ENCODE measurements around the gene KIF26B.
"Not testable (repeated sequence)": the region's sequence is repeated elsewhere in the genome, so short reads cannot be mapped to it uniquely, and the experiment has no call there.

KIF26B gene

DNA sequence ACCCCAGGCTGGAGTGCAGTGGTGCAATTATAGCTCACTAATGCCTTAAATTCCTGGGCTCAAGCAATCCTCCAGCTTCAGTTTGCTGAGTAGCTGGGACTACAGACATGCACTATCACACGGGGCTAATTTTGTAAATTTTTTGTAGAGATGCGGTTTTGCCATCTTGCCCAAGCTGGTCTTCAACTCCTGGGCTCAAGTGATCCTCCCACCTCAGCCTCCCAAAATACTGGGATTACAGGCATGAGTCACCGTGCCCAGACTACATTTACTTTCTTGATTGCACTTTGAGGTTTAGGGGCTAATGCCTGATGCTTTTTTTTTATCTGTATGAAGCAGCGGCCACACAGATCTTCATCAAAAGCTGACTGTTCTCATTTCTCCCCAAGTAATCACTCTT is 124.6 kb downstream of the KIF26B start:
- DNase-seq (ENCODE audit: low read depth) = no peak

DNA sequence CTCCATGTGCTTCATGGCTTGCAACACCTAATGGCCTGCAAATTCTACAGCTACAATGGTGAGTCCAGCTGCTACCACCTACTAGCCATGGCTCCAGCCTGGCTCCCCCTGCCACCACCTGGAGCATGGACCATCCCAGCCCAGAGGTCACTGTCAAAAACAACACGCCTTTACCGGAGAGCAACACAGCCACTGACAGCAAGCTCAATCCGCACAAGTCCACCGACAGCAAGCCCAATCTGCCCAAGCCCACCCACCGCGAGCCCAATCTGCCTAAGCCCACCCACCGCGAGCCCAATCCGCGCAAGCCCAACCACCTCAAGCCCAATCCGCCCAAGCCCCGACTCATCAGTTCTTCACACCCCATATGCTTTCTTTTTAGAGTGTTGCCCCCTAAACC is 128.2 kb downstream of the KIF26B start:
- no peak for DNase-seq (ENCODE audit: low read depth)

DNA sequence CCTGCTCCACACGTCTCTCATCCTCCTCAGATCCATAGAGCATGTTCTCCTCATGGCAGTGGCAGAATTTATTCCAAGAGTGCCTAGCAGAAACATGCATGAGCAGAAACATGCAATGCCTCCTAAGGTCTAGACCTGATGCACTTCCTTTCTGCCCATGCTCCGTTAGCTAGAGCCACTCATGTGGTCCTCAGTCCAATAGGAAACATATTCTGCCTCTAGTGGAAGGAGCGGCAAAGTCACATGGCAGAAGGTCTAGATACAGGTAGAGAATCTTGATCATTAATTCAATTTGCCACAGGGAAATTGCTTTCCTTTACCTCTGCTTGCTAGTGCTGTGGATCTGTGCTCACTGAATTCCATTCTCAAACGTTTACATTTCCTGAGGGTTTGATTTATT is 130.4 kb downstream of the KIF26B start:
- no peak for DNase-seq (ENCODE audit: low read depth)

DNA sequence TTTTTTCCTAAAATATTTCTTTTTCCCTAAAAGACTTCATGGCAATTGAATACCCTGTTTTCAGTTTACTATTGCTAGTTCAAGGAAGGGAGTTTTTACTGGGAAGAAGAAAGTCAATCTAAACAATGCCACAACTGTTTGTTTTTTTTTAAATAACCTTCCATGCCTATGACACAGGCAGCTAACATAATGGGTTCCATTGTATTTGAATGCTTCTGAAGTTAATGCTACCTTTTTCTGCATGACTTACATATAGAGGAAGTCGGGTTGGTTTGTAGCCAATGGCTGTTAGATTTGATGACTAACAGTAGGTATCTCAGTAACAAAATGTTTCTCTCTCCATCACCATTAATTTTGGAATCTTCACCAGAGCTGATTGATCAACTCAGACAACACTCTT is 134.0 kb downstream of the KIF26B start:
- no peak for DNase-seq (ENCODE audit: low read depth)

DNA sequence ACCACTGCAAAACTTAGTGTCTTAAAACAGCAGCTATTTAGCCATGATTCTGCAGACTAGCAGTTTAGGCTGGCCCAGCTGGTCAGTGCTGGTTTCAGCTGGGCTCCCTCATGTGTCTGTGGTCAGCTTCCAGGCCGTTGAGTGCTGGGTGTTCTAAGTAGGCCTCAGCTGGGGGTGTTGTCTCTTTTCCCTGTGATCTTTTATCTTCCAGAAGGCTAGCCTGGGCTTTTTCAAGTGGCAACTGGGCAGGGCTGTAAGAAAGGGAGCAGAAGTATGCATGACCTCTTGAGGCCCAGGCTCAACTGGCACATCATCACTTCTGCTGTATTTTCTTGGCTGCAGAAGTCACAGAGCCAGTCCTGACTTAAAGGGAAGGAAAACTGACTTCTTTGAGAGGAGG is 136.1 kb downstream of the KIF26B start:
- no peak for DNase-seq (ENCODE audit: low read depth)

DNA sequence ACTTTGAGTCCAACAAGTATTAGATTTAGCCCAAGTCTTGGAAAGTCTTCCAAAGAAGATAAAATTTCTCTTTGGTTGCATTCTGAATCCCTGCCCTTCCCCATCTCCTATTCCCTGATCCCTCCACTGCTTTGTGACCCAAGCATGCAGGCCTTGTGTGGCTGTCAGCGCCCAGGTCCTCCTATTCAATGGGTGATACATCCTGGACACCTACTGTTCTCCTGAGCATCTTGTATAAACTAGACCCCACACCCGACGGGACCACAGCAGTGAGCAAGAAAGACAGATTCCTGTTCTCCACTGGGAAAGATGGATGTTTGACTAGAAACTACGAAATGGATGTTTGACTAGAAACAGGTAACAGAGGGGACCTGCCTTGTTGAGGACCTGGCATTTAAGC is 136.6 kb downstream of the KIF26B start:
- DNase-seq (ENCODE audit: low read depth) = no peak

DNA sequence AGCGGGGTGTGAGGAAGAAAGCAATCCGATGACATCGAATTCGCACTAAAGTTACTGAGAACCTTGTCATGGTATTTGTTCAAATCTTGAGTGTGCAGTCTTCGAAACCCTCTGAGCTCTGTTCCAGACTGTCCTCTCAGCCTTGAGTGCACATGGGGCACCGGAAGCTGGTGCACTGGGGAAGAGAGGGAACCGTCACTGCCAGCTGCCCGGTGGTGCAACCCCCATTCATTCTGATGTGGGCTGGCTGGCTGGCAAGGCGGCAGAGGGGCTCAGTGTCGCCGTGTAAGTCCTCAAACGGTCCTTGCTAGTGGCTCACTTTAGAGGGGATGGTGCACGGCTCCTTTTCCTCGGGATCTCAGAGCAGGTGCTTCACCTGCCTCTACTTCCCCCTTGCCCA is 137.4 kb downstream of the KIF26B start:
- DNase-seq (ENCODE audit: low read depth) = no peak

DNA sequence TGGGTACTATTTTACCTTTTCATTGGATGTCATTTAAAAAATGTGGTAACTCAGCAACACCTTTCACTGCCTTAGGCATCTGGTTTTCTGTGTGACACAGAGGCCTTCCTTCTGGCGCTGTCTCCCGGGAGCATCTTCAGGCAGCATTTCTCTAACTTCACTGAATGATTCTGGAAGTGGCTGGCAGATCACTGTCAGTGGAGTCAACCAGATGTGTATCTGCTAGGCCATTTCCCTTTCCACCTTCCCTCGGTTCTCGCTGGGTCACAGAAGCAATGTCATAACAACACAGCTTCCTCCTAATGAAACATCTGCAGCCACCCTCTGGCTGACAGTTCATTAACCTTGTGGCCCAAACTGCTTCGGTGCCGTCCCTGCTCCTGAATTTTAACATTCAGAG is 137.8 kb downstream of the KIF26B start:
- no peak for DNase-seq (ENCODE audit: low read depth)

DNA sequence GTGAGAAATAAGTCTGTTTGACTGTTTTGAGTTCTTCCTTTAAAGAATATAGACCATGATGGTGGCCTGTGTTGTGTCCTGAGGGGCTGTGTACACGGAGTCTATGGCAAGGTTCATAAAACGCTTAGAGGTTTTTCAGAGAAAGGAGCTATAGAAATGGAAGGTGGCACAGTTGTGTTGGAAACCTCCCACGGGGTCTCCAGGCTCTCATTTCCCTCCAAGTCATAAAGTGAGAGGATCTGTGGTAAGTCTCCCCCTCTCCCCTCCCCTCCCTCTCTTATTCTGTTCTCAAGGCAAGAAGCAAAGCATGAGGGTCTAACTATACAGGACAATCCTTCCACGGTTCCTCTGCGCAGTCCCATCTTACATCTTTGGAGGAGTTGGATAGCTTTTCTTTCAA is 139.2 kb downstream of the KIF26B start:
- no peak for DNase-seq (ENCODE audit: low read depth)

DNA sequence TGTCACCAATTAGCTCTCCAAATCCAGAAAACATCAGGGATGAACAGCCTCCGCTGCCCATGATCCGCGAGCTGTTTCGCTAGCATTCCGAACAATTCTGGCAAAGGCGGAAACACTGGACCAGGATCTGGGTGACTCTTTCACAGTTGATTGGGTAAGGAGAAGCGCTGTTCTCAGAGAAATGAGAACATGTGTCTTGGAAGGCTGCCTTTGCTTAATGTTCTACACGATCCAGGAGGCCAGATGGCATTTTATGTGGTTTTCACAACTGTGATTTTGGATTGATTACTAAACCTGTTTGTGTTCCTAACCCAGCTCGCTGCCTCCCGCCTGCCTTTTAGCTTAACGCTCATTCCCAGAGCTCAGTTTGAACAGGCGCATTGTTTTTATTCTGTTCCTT is 144.0 kb downstream of the KIF26B start:
- no peak for DNase-seq (ENCODE audit: low read depth)

DNA sequence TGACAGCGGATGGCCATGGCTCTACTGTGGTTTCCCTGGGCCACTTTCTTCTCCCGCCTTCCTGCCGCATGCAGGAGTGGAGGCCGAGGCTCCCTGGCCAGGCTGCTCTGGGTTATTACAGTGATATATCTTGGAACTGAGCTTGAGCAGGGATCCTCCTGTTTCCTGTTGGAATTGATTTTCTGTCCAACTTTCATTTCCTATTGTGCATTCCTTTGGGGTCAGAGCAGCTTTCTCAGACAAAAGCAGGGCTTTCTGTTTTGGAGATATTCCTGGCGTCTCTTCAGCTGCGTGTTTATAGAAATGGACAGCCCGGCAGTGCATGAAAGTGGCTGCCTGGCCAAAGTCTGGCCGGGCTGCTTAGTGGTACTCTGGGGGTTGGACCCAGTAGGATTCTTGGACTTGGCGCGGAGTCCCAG is 146.4 kb downstream of the KIF26B start:
- DNase-seq (ENCODE audit: low read depth) = no peak

DNA sequence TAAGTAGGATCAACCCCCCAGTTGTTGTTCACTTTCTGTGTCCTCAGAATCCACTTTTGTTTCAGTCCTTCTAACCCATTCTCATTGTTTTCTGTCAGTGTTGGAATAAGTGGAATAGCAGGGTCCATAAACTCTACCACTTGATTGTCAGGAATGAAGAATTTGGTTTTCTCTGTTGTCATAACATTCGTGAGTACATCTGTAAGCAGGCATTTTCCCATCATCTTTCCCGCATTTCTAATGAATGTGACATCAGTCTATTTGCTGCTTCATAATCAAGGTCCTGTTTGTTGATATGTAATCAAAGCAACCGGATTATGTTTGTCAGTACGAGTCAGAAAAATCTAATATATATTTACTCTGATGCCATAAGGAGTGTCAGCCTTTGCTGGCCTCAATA is 147.1 kb downstream of the KIF26B start:
- DNase-seq (ENCODE audit: low read depth) = no peak

DNA sequence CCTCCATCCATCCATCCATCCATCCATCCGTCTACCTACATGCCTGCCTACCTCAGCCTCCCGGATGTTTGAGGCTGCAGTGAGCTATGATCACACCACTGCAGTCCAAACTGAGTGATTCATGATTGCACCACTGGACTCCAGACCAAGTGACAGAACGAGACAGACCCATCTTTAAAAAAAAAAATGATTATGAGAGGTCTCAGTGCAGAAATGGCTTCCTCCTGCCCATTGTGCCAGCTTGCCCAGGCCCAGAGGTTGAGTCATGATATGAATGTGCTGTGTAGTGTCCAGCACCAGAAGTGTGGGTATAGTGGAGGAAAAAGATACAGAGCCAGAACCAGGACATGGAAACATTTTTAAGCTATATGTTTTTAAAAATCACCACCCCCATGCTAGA is 149.9 kb downstream of the KIF26B start:
- no peak for DNase-seq (ENCODE audit: low read depth)

DNA sequence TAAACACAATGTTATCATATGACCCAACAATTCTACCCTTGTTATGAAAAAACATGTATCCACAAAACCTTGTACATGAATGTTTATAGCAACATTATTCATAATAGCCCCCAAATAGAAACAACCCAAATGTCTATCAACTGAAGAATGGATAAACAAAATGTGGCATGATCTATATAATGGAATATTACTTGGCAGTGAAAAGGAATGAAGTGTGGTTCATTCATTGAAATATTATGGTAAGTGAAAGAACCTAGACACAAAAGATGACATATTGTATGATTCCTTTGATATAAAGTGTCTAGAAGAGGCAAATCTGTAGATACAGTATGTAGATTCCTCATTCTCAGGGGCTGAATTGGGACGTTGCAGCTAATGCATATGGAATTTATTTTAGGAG is 151.2 kb downstream of the KIF26B start:
- DNase-seq (ENCODE audit: low read depth) = no peak

DNA sequence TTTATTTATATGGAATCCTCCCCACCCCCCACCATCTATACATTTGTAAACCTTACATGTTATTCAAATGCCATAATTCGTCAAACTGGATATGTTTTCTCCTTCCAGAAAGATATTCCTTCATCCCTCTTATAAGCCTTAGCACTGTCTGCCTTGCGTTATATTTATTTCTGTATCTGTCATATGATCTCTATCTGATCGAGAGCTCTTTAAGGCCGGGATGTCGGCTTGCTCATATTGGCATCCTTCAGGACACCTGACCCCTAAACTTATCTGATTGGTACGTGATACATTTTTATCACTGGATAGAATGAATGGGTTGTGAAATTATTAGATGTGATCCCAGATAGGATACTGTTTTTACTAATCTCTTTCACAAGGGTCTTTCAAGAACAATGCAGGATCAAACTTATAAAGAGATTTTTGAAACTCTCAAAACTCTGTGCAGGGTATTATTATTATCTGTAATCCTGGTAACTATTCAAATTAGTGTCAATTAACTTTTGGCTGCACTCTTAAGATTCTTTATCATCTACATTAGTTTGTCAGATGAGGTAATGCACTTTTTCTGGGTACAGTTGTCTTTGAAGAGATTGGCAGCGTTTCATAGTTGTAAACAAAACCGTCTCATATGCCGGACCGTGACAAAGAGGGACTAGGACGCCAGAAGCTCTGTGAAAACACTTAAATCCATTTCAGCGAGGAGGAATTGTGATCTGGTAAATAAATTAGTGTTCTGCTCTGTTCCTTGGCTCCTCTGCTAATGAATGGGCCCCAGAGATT is 152.0 kb downstream of the KIF26B start:
- no peak for DNase-seq (ENCODE audit: low read depth)

DNA sequence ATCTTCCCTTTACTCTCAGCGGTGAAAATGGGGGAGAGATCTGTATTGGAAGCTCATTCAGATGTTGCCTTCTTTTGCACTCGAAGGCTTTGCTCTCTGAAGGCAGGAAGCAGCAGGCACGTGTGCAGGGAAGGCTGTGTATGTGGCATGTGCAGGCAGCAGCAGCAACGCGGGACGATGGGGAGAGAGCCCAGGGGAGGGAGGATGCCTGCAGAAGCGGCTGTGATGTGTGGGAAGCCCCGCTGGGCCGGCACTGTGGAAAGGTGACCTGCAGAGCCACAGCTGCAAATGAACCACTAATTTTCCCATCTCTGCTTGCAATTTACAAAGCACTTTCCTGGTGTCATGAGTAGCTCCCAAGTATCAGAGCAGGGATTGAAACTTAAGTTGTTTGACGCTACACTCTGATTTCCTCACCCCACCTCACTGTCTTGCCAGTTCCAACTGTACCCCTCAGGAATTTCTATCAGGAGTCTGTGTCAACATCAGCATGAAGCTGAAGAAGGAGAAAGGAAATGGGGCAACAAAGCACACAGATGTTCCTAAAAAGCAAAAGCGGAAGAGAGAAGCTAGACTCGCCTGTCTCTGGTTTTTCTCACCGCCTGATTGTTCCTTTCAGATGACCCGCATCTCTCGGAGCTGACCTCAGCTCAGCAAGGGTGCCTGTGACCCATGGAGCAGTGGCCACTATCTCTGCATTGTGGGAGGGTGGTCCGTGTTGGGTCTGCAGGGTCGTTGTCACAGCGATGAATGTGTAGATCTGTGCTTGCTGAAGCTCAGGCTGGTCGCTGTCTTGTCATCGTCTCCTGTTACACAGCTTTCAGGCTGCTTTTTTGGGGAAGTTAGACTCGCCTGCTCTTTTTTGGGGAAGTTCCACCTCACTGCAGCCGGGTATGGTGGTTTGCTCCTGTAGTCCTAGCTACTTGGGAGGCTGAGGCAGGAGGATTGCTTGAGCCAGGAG is 156.1 kb downstream of the KIF26B start:
- DNase-seq (ENCODE audit: low read depth) = no peak

DNA sequence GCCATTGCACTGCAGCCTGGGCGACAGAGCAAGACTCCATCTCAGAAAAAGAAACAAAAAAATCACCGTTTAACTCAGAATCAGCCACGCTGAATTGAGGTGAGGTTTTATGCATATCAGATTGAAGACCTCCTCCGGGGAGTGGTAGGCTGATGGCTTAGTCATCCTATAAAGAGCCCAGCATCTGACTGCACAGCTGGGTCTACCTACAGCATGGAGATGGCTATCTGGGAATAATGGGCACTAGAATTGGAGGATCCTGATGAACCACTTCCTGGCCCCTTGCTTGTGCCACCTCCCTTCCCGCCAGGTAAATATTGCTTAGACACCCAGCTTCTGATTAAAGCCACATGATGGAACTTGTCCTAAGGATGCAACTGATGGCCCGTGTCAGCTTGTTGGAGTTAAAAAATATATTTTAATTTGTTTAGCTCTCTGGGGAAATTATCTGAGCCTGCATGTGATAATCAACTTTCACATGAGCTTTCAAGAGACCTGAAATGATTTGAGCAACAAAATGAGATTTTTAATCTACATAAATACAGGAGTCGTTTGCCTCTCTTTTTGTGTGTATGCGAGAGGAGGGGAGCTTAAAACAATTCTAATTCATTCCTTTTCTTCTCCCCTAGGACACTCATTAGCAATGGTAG is 157.2 kb downstream of the KIF26B start:
- DNase-seq (ENCODE audit: low read depth) = no peak

DNA sequence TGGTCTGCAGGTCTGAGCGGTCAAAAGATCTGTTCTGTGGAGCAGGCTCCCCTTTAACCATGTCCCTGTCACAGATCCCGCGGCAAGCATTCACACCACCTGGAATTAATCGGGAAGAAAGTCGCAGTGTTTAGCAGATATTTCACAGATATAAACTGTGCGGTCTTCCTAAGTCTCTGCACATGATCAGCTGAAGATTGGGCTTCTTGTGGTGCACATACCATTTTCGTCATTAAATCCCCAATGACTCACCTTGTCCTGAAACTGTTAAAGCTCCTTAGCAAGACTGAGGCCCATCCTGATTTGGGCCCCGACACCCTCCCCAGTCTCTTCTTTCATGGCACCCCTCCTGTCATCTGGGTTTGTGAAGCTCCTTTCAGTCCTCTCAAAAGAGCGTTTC is 158.8 kb downstream of the KIF26B start:
- DNase-seq (ENCODE audit: low read depth) = no peak

DNA sequence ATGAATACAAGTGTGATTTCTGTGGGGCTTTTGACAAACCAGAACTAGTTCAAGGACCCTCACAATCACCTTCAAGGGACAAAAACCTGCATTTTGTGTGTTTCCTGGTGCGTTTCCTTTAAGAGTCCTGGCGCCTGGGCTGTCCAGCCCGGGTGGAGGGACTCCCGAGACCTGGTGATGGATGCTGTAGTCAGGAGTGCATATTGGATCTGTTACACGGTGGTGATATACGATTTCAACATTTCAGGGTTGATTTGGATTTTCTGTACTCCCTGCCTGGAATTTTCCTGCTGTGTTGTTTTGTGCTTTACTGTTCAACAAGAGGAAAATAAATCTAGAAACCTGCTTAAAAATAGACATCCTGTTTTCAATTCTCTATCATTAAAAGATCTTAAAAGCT is 162.0 kb downstream of the KIF26B start:
- DNase-seq (ENCODE audit: low read depth) = no peak

DNA sequence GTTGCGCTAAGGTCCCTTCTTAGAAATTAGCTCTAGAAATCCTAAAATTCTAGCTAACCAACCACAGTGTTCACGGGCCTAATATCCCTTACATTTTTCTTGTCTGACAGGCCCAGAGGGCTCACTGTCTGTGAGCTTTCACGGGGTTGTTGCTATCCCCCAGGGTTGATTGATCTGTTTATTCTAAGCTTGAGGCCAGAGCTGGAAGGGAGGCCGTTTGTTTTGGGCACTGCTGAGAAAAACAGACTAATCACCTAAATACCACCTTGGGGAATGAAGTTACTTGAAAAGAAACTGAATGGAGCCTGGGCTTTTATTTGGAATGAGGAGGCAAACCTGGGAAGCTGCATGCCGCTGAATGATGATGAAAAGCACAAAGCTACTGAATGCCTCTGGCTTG is 162.4 kb downstream of the KIF26B start:
- no peak for DNase-seq (ENCODE audit: low read depth)

DNA sequence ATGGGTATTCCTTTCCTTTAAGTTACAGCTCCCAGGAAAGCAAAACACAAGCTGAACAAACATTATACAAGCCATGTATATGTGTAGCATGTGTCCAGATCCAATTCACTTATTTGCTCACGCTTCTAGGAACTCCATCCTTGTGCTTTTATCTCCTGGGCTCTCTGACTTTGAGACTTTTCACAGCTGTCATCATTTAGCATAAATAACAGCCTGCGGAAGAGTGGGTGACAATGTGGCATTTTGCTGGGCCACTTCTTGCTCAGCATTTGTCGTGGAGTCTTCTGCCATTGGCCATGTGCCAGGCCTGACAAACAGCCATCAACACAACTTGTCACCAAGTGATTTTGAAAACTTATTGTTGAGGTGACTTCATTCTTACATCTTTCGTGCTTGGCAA is 164.3 kb downstream of the KIF26B start:
- no peak for DNase-seq (ENCODE audit: low read depth)

DNA sequence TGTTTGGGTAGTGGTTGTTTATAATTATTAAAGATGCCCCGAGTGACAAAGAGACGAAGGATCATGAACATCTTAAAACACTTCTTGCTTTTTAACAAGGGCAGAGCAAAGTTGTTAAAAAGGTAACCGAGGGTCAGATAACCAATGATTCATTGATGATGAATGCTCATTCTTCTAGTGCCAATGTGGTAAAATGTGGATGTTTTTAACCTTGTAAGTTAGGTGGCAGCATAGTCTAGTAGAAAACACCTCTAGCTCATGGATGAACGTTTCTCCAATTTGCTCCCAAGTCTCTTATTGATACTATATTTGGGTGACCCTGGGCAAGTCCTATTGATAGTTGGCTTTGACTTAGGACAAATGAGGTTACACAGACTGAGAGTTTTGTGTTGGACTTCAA is 167.9 kb downstream of the KIF26B start:
- no peak for DNase-seq (ENCODE audit: low read depth)

DNA sequence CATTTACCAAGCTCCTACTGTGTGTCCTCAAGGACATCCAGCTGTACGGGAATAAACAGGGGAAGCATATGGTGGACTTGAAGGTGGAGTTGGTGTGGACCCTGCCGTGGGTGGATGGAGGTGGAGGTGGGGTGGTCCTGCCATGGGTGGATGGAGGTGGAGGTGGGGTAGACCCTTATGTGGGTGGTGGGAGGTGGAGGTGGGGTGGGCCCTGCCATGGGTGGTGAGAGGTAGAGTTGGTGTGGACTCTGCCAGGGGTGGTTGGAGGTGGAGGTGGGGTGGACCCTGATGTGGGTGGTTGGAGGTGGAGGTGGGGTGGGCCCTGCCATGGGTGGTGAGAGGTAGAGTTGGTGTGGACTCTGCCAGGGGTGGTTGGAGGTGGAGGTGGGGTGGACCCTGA is 169.0 kb downstream of the KIF26B start:
- not testable (repeated sequence) for DNase-seq (ENCODE audit: low read depth)
